ENCODE data around the gene BANF2. TPM values are rescaled to one million over a fixed set of nuclear protein-coding genes. Genes with fewer than 3 reads are reported as not detected.
A peak's percentile ranks its signal among the peaks of the same experiment; 100 is the strongest.

The BANF2 gene
- total and polyA plus RNA-seq, 2 of the 4 experiments (the other 2 are of a cell fraction), result not detected

DNA sequence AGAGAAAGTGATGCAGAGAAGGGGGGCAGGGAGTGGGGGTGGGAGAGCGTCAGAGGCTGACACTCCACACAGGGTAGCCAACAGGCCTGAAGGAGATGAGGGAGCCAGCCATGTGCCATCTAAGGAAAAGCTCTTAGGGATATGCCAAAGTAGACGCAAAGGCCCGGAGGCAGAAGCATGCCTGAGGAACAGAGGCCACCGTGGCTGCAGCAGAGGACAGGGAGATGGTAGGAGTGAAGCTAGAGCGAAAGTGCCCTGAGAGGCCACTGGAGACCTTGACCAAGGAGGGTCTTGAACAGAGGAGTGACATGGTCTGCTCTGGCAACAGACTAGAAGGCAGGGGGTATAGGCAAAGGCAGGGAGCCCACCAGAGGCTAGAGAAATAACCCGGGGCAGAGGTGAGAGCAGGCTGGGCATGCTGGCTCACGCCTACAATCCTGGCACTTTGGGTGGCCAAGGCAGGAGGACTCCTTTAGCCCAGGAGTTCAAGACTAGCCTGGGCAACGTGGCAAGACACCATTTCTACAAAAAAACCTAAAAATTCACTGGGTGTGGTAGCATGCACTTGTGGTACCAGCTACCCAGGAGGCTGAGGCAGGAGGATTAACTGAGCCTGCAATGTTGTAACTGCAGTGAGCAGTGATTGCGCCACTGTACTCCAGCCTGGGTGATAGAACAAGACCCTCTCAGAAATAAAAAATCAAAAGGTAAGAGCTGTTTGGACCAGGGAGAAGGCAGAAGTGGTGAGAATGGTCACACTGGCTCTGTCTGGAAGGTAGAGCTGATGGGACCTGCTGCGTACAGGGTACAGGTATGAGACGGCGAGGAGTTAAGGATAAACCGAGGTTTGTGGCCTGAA, 24.0 kb upstream of the BANF2 start:
- in situ Hi-C loops (cut with MboI; ENCODE audit: low sequenced_read_pairs) (loop anchor here (5.0 kb wide), 1 partner anchor 222 kb away; no protein-coding TSS in a partner anchor), intact Hi-C loops (cut with micrococcal nuclease) (no loop called here), dilution Hi-C loops (cut with HindIII; ENCODE audit: low sequenced_read_pairs, unreplicated experiment) (no loop called here)
- Histone ChIP-seq H3K79me1 (ENCODE audit: low read depth in 1 of 2, low read length in 2 of 2) (peaks cover 12 to 76% of the 10 kb centered on the region in 2 experiments; a peak in 3 of 4 replicates), H4K20me1 (ENCODE audit: insufficient read depth, low read length) (peaks cover 100% of the 10 kb centered on the region), H3K27me3 (ENCODE audit: control insufficient read depth, insufficient read depth, low read length) (no peaks in the 10 kb centered on the region), H3K9me3 (ENCODE audit: control insufficient read depth, insufficient read depth, low read length) (no peaks in the 10 kb centered on the region), H3K4ac (ENCODE audit: low read depth, low read length) (no peak overlapping the region), H3K18ac (ENCODE audit: low read depth, low read length) (no peak overlapping the region; the same call in 1 of the 2 replicates), H2BK5ac (ENCODE audit: low read depth, low read length, poor library complexity, severe bottlenecking) (no peak overlapping the region), H3K4me1 (ENCODE audit: control insufficient read depth, insufficient read depth, low read length) (peaks cover 44% of the 10 kb centered on the region), H2BK15ac (ENCODE audit: low read depth, low read length) (no peak overlapping the region), H3K27ac (ENCODE audit: insufficient read depth, low read length) (peak overlapping the region; percentile 46; the same call in 1 of the 2 replicates), H2AFZ (replicated peaks; ENCODE audit: low read length, poor library complexity) (no peak overlapping the region), H2BK20ac (ENCODE audit: low read depth, low read length) (no peak overlapping the region), H3K9me1 (ENCODE audit: insufficient read depth, low read length) (peaks cover 52% of the 10 kb centered on the region), H3K56ac (ENCODE audit: extremely low read depth, insufficient read depth, low read length) (no peak overlapping the region), H3K9ac (ENCODE audit: low read depth, low read length) (no peak overlapping the region), H4K91ac (ENCODE audit: insufficient read depth, low read depth, low read length) (no peak overlapping the region), H2BK120ac (ENCODE audit: low read depth, low read length) (no peak overlapping the region), H4K5ac (ENCODE audit: low read depth, low read length) (no peak overlapping the region), H4K8ac (ENCODE audit: low read depth in 2 of 2, low read length in 2 of 2) (no peak overlapping the region), H3K4me3 (ENCODE audit: insufficient read depth, low read depth, low read length) (no peak overlapping the region), H2AK9ac (replicated peaks; ENCODE audit: low read depth, low read length, poor library complexity) (peak overlapping the region; percentile 57), H3K36me3 (ENCODE audit: control insufficient read depth, insufficient read depth, low read length) (peaks cover 48% of the 10 kb centered on the region), H3K4me2 (ENCODE audit: low read depth, low read length) (peak overlapping the region; percentile 64; the same call in 1 of the 2 replicates), H3K14ac (replicated peaks; ENCODE audit: low read depth, low read length) (no peak overlapping the region), H3K23ac (ENCODE audit: low read depth, low read length) (no peak overlapping the region), H2AK5ac (ENCODE audit: low read depth, low read length) (peak overlapping the region; percentile 35)
- BruUV-seq (replicated peaks), result no TSS peak
- DNase-seq (no peak), ATAC-seq (ENCODE audit: low read depth) (no peak)
- ChIA-PET CTCF (no interaction called here), POLR2A (ENCODE audit: unreplicated experiment) (interaction anchor here (1.3 kb wide), 1 partner anchor 16 kb away, joined by 4 read pairs; no protein-coding TSS in a partner anchor)
- TF ChIP-seq MXI1 (IDR thresholded peaks at IDR 0.05; ENCODE audit: borderline replicate concordance, low read depth, low read length) (no peak), SMC3 (IDR thresholded peaks at IDR 0.05; ENCODE audit: low read depth, low read length) (no peak), CEBPB (IDR thresholded peaks at IDR 0.05; ENCODE audit: low read depth, low read length) (peak; percentile 69)
- WGBS, 2 experiments (ENCODE audit: extremely low coverage in 2 of 2, insufficient read length in 1 of 2), result 81% methylated on average over 5 of the region's 13 CpGs; no CpG with 5 or more reads in 1 of the 2 experiments

Data from IMR-90 (cell line).